Measurements from ENCODE around the gene PANK4.

- TF ChIP-seq EZH2 (IDR thresholded peaks at IDR 0.05; ENCODE audit: low read depth, low read length, severe bottlenecking) = no peak
- TF ChIP-seq BACH1 (IDR thresholded peaks at IDR 0.05; ENCODE audit: low read length) = no peak
- no peak for TF ChIP-seq RAD21 (IDR thresholded peaks at IDR 0.05 in 1 of 2, conservative IDR thresholded peaks at IDR 0.05 in 1 of 2; ENCODE audit: low read depth in 2 of 2, low read length in 2 of 2)
- TF ChIP-seq POLR2A (IDR thresholded peaks at IDR 0.05; ENCODE audit: control extremely low read depth in 1 of 2, low read depth in 2 of 2, low read length in 2 of 2) = no peak
- TF ChIP-seq CTCF (IDR thresholded peaks at IDR 0.05; ENCODE audit: control extremely low read depth in 1 of 3, insufficient read depth in 1 of 3, low read depth in 1 of 3, low read length in 3 of 3) = no peak
These were observed 48.5 kb downstream of the PANK4 start for GRCh38 chr1:2477791-2478499.

All from H1 (cell line).